Mesendoderm (in vitro differentiated cells): Measurements from ENCODE around the gene THSD4.
"Not testable (repeated sequence)": the region's sequence is repeated elsewhere in the genome, so short reads cannot be mapped to it uniquely, and the experiment has no call there.

Source experiments
- DNase-seq: peaks from one replicate; pipeline ENCODE4 v3.0.0; 2013
- H2AK5ac ChIP-seq: 2 replicates; pipeline ENCODE4 v1.6.1; 2013; ENCODE audit warnings: low read length, inconsistent platforms
- H2BK120ac ChIP-seq: 2 replicates; pipeline ENCODE4 v1.6.1; 2013; ENCODE audit warnings: low read depth, mild to moderate bottlenecking, low read length, moderate library complexity, mixed read lengths
- H2BK15ac ChIP-seq: replicated peaks from 2 replicates; pipeline ENCODE4 v1.6.1; 2013; ENCODE audit warnings: low read depth, mild to moderate bottlenecking, moderate library complexity
- H2BK5ac ChIP-seq: 2 replicates; pipeline ENCODE4 v1.6.1; 2013; ENCODE audit warnings: low read length, inconsistent platforms
- H3K18ac ChIP-seq: 2 replicates; pipeline ENCODE4 v1.6.1; 2013; ENCODE audit warnings: mild to moderate bottlenecking, low read length, mixed read lengths
- H3K23ac ChIP-seq: one replicate; pipeline ENCODE4 v1.6.1; 2013; ENCODE audit warnings: low read length
- H3K27ac ChIP-seq: 2 replicates; pipeline ENCODE4 v1.5.1; 2013; ENCODE audit warnings: low read depth, mild to moderate bottlenecking, inconsistent platforms, low read length, moderate library complexity
- H3K27me3 ChIP-seq: 2 replicates; pipeline ENCODE4 v1.6.1; 2013; ENCODE audit warnings: low read length, control low read depth, mild to moderate bottlenecking, inconsistent platforms; ENCODE audit not compliant: insufficient read depth, poor library complexity
- H3K36me3 ChIP-seq: 2 replicates; pipeline ENCODE4 v1.6.1; 2013; ENCODE audit warnings: low read length, inconsistent platforms; ENCODE audit not compliant: control insufficient read depth, insufficient read depth
- H3K4ac ChIP-seq: one replicate; pipeline ENCODE4 v1.6.1; 2013; ENCODE audit warnings: low read depth, mild to moderate bottlenecking, low read length, moderate library complexity
- H3K4me1 ChIP-seq: 2 replicates; pipeline ENCODE4 v1.6.1; 2013; ENCODE audit warnings: low read depth, low read length, inconsistent platforms; ENCODE audit not compliant: control insufficient read depth
- H3K4me2 ChIP-seq: 2 replicates; pipeline ENCODE4 v1.6.1; 2013; ENCODE audit warnings: low read length
- H3K4me3 ChIP-seq: 2 replicates; pipeline ENCODE4 v1.5.1; 2013; ENCODE audit warnings: mild to moderate bottlenecking, low read length
- H3K56ac ChIP-seq: one replicate; pipeline ENCODE4 v1.6.1; 2013; ENCODE audit warnings: low read length
- H3K79me1 ChIP-seq: 2 replicates; pipeline ENCODE4 v1.6.1; 2013; ENCODE audit warnings: low read length, inconsistent platforms
- H3K79me2 ChIP-seq: 2 replicates; pipeline ENCODE4 v1.6.1; 2013; ENCODE audit warnings: mild to moderate bottlenecking, low read length; ENCODE audit not compliant: control insufficient read depth, insufficient read depth
- H3K9ac ChIP-seq: 2 replicates; pipeline ENCODE4 v1.6.1; 2013; ENCODE audit warnings: low read length, inconsistent platforms
- H4K5ac ChIP-seq: one replicate; pipeline ENCODE4 v1.6.1; 2013; ENCODE audit warnings: low read length
- H4K8ac ChIP-seq: one replicate; pipeline ENCODE4 v1.6.1; 2013; ENCODE audit warnings: low read depth, mild to moderate bottlenecking, control low read depth, low read length, moderate library complexity
- WGBS: extraction: QIAGEN DNeasy Blood & Tissue Kit; methylation state at CpG from one replicate; pipeline ENCODE4 v1.1.7; 2013; ENCODE audit warnings: low lambda C conversion rate, missing lambda C conversion rate; ENCODE audit not compliant: insufficient coverage; ENCODE audit errors: extremely low coverage; 5-methylcytosine and 5-hydroxymethylcytosine counted together

THSD4 gene

GRCh38 chr15:71261909-71262308 lies 146.6 kb downstream of the THSD4 start:
- H3K23ac ChIP-seq: no peak overlapping the region
- no peaks in the 10 kb centered on the region for H3K79me1 ChIP-seq
- H3K27ac ChIP-seq: no peak overlapping the region
- no peaks in the 10 kb centered on the region for H3K4me1 ChIP-seq
- no peak for DNase-seq
- H2BK15ac ChIP-seq: no peak overlapping the region
- H3K36me3 ChIP-seq: no peaks in the 10 kb centered on the region
- H3K4me2 ChIP-seq: no peak overlapping the region
- no peak overlapping the region for H3K4me3 ChIP-seq
- no peaks in the 10 kb centered on the region for H3K79me2 ChIP-seq
- no peak overlapping the region for H3K18ac ChIP-seq
- H2BK5ac ChIP-seq: no peak overlapping the region
- H2BK120ac ChIP-seq: no peak overlapping the region
- no peaks in the 10 kb centered on the region for H3K27me3 ChIP-seq
- H3K9ac ChIP-seq: no peak overlapping the region
- H2AK5ac ChIP-seq: no peak overlapping the region
- WGBS: no CpG with 5 or more reads among the region's 6 CpGs
- H4K5ac ChIP-seq: no peak overlapping the region
- no peak overlapping the region for H3K56ac ChIP-seq
- no peak overlapping the region for H3K4ac ChIP-seq
- H4K8ac ChIP-seq: no peak overlapping the region

- no peak overlapping the region for H3K56ac ChIP-seq
- no peak overlapping the region for H2BK120ac ChIP-seq
- WGBS: no CpG with 5 or more reads among the region's 3 CpGs
- H4K5ac ChIP-seq: no peak overlapping the region
- no peaks in the 10 kb centered on the region for H3K79me2 ChIP-seq
- no peak overlapping the region for H3K23ac ChIP-seq
- H2BK15ac ChIP-seq: no peak overlapping the region
- H3K27me3 ChIP-seq: no peaks in the 10 kb centered on the region
- H4K8ac ChIP-seq: no peak overlapping the region
- H3K4ac ChIP-seq: no peak overlapping the region
- no peak overlapping the region for H3K4me2 ChIP-seq
- H3K79me1 ChIP-seq: no peaks in the 10 kb centered on the region
- no peaks in the 10 kb centered on the region for H3K4me1 ChIP-seq
- H3K27ac ChIP-seq: no peak overlapping the region
- H3K36me3 ChIP-seq: no peaks in the 10 kb centered on the region
- H3K4me3 ChIP-seq: no peak overlapping the region
- H2BK5ac ChIP-seq: no peak overlapping the region
- no peak overlapping the region for H3K9ac ChIP-seq
- H2AK5ac ChIP-seq: no peak overlapping the region
- DNase-seq: no peak
- H3K18ac ChIP-seq: no peak overlapping the region
These were observed 147.3 kb downstream of the THSD4 start for GRCh38 chr15:71262599-71262998.

GRCh38 chr15:71265606-71266005 lies 150.3 kb downstream of the THSD4 start:
- not testable (repeated sequence) for H3K27ac ChIP-seq, H3K36me3 ChIP-seq, H3K23ac ChIP-seq, H2BK5ac ChIP-seq, H2AK5ac ChIP-seq, H3K4me3 ChIP-seq, H2BK15ac ChIP-seq, H3K4ac ChIP-seq, H4K8ac ChIP-seq, H3K18ac ChIP-seq, H4K5ac ChIP-seq, H3K4me1 ChIP-seq, H3K79me1 ChIP-seq, H3K27me3 ChIP-seq, H3K56ac ChIP-seq, H3K79me2 ChIP-seq, H3K9ac ChIP-seq, H3K4me2 ChIP-seq, H2BK120ac ChIP-seq
- DNase-seq: peak; percentile 34
- no CpG with 5 or more reads among the region's 11 CpGs for WGBS

- Histone ChIP-seq H3K27me3 (no peaks in the 10 kb centered on the region), H3K79me1 (no peaks in the 10 kb centered on the region), H3K4ac (no peak overlapping the region), H2BK5ac (no peak overlapping the region), H3K79me2 (no peaks in the 10 kb centered on the region), H4K5ac (no peak overlapping the region), H3K9ac (no peak overlapping the region), H3K4me1 (no peaks in the 10 kb centered on the region), H2AK5ac (no peak overlapping the region), H3K36me3 (no peaks in the 10 kb centered on the region), H3K4me2 (no peak overlapping the region), H3K27ac (no peak overlapping the region), H3K56ac (no peak overlapping the region), H3K18ac (no peak overlapping the region), H4K8ac (no peak overlapping the region), H2BK15ac (no peak overlapping the region), H2BK120ac (no peak overlapping the region), H3K4me3 (no peak overlapping the region), H3K23ac (no peak overlapping the region)
- DNase-seq: no peak
These were observed 156.1 kb downstream of the THSD4 start for GRCh38 chr15:71271327-71271726.

- Histone ChIP-seq H4K8ac (no peak overlapping the region), H2BK15ac (no peak overlapping the region), H2AK5ac (no peak overlapping the region), H2BK5ac (no peak overlapping the region), H3K56ac (no peak overlapping the region), H3K4me3 (no peak overlapping the region), H3K4me2 (no peak overlapping the region), H2BK120ac (no peak overlapping the region), H3K79me1 (no peaks in the 10 kb centered on the region), H3K4ac (no peak overlapping the region), H3K18ac (no peak overlapping the region), H3K27me3 (no peaks in the 10 kb centered on the region), H3K23ac (no peak overlapping the region), H3K4me1 (no peaks in the 10 kb centered on the region), H3K36me3 (no peaks in the 10 kb centered on the region), H4K5ac (no peak overlapping the region), H3K27ac (no peak overlapping the region), H3K9ac (no peak overlapping the region), H3K79me2 (no peaks in the 10 kb centered on the region)
- DNase-seq: no peak
- WGBS: no CpG with 5 or more reads among the region's 6 CpGs
These were observed 157.7 kb downstream of the THSD4 start for GRCh38 chr15:71272932-71273331.

- Histone ChIP-seq H3K27me3 (no peaks in the 10 kb centered on the region), H2BK15ac (no peak overlapping the region), H3K27ac (no peak overlapping the region), H2BK5ac (no peak overlapping the region), H2BK120ac (no peak overlapping the region), H3K56ac (no peak overlapping the region), H3K9ac (no peak overlapping the region), H2AK5ac (no peak overlapping the region), H3K18ac (no peak overlapping the region), H3K4me3 (no peak overlapping the region), H3K4me1 (no peaks in the 10 kb centered on the region), H3K36me3 (no peaks in the 10 kb centered on the region), H3K79me2 (no peaks in the 10 kb centered on the region), H3K4me2 (no peak overlapping the region), H4K8ac (no peak overlapping the region), H3K23ac (no peak overlapping the region), H3K79me1 (no peaks in the 10 kb centered on the region), H3K4ac (no peak overlapping the region), H4K5ac (no peak overlapping the region)
- no peak for DNase-seq
- WGBS: no CpG with 5 or more reads among the region's 3 CpGs
These were observed 158.6 kb downstream of the THSD4 start for GRCh38 chr15:71273731-71274447.
